Mucosa of gallbladder (tissue), 1 donor: ENCODE data around the gene EMC9. TPM values are rescaled to one million over a fixed set of nuclear protein-coding genes. Genes with fewer than 3 reads are reported as not detected.

Source experiments
- DNase-seq: peaks from one replicate; pipeline ENCODE4 v3.0.0-alpha.2; 2020; ENCODE audit warnings: low spot score
- total RNA-seq: library from RNA; stranded (reverse); gene quantifications from one replicate; pipeline ENCODE4 v1.2.1, GENCODE V29; 2021
- donor health status: DM: no; HTN: no; CAD: no.

The EMC9 gene
- total RNA-seq, 1 donor from 2014 or later = 24.0 TPM

GRCh38 chr14:24089890-24090289 lies 51.5 kb downstream of the EMC9 start:
- DNase-seq = no peak

Other genes with a start within 250 kb of the EMC9 start
- gene DHRS4, start 187.8 kb downstream of the EMC9 start, total RNA-seq = 28.5 TPM
- 12.0 TPM for gene DHRS4L2, start 152.7 kb downstream of the EMC9 start, total RNA-seq
- 1.6 TPM for gene CARMIL3, start 89.6 kb downstream of the EMC9 start, total RNA-seq
- 2.2 TPM for gene CPNE6, start 70.0 kb downstream of the EMC9 start, total RNA-seq
- 28.9 TPM for gene PCK2, start 47.3 kb downstream of the EMC9 start, total RNA-seq
- 91.8 TPM for gene DCAF11, start 26.8 kb downstream of the EMC9 start, total RNA-seq
- gene NRL, start 26.6 kb downstream of the EMC9 start, total RNA-seq = 2.8 TPM
- gene FITM1, start 10.9 kb downstream of the EMC9 start, total RNA-seq = 0.81 TPM
- gene PSME1, start 5.4 kb downstream of the EMC9 start, total RNA-seq = 161 TPM
- 106 TPM for gene PSME2, start 5.0 kb upstream of the EMC9 start, total RNA-seq
- 60.7 TPM for gene RNF31, start 5.9 kb upstream of the EMC9 start, total RNA-seq
- 148 TPM for gene IRF9, start 19.7 kb upstream of the EMC9 start, total RNA-seq
- 208 TPM for gene REC8, start 30.5 kb upstream of the EMC9 start, total RNA-seq
- gene IPO4, start 47.2 kb upstream of the EMC9 start, total RNA-seq = 23.0 TPM
- 94.1 TPM for gene TM9SF1, start 53.9 kb upstream of the EMC9 start, total RNA-seq
- gene TSSK4, start 64.1 kb upstream of the EMC9 start, total RNA-seq = 0.40 TPM
- 53.0 TPM for gene CHMP4A, start 71.9 kb upstream of the EMC9 start, total RNA-seq
- 20.3 TPM for gene MDP1, start 74.5 kb upstream of the EMC9 start, total RNA-seq
- 121 TPM for gene NEDD8, start 90.8 kb upstream of the EMC9 start, total RNA-seq
- 91.6 TPM for gene GMPR2, start 91.3 kb upstream of the EMC9 start, total RNA-seq
- 61.8 TPM for gene TINF2, start 101.0 kb upstream of the EMC9 start, total RNA-seq
- 3.0 TPM for gene TGM1, start 121.6 kb upstream of the EMC9 start, total RNA-seq
- 36.0 TPM for gene RABGGTA, start 130.0 kb upstream of the EMC9 start, total RNA-seq
- gene DHRS1, start 158.2 kb upstream of the EMC9 start, total RNA-seq = 39.2 TPM
- 24.7 TPM for gene NOP9, start 158.3 kb upstream of the EMC9 start, total RNA-seq
- 25.6 TPM for gene CIDEB, start 166.4 kb upstream of the EMC9 start, total RNA-seq
- gene LTB4R2, start 168.5 kb upstream of the EMC9 start, total RNA-seq = 6.1 TPM
- 6.5 TPM for gene LTB4R, start 169.9 kb upstream of the EMC9 start, total RNA-seq
- 29.0 TPM for gene ADCY4, start 193.5 kb upstream of the EMC9 start, total RNA-seq
- 56.5 TPM for gene RIPK3, start 198.4 kb upstream of the EMC9 start, total RNA-seq
- gene NFATC4, start 226.6 kb upstream of the EMC9 start, total RNA-seq = 148 TPM